CD4-positive, alpha-beta T cell treated with Interleukin-15 for 1 hour (primary cell): Measurements from ENCODE around the gene XRCC6.
"Not testable (repeated sequence)": the region's sequence is repeated elsewhere in the genome, so short reads cannot be mapped to it uniquely, and the experiment has no call there.

Experiments used
- DNase-seq: peaks from one replicate; pipeline ENCODE4 v3.0.0-alpha.2; 2020

XRCC6 gene

DNA sequence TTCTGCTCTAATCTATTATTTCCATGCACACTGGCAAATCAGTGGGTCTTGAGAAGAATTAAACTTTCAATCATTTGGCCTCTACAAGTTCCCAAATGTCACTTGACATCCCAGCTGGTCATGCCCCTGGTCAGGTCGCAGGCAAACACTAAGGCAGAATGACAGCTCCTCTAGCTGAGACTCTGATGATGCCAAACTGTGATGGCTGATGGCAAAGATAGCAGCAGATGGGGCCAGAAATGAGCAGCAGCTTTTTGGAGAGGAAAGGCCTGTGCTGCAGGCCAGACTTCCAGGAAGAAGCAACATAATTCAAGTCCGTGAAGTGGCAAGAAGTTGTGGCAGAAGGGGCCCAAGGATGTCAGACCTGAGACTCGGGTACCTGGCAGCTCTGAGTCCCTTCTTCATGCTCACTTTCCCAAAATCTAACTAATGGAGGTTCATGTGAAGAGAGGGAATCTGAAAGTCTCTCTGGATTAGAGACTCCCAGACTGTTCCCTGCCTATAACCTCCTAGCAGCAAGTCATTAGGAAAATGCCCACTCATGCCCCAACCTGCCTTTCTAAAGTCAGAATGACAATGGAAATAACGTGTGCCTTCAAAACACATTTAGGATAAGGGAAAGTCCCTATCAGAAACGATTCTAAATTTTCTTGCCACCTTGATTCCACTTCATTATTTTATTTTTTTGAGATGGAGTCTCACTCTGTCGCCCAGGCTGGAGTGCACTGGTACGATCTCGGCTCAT is 22.0 kb upstream of the XRCC6 start:
- DNase-seq = no peak

GRCh38 chr22:41600976-41601375 is 20.1 kb upstream of the XRCC6 start:
- DNase-seq = no peak

DNA sequence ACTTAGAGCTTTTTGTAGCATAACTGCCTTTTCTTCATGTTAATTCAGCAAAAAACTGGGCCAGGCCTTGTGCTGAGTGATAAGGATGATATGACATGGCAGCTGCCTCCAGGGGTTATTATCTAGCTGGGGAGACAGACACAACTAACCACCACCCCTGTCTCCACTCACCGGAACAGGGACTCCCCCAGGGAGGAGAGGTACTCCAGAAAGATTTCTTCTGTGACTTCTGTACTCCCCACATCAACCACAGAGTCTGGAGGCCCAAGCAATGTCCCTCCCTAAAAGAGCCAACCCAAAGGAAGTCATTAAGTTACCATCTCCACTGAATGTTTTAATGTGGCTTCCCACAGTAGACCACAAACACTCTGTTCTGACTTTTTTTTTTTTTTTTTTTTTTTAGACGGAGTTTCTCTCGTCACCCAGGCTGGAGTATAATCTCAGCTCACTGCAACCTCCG is 17.2 kb upstream of the XRCC6 start:
- DNase-seq = peak; percentile 67

GRCh38 chr22:41608386-41608785 is 12.7 kb upstream of the XRCC6 start:
- no peak for DNase-seq

GRCh38 chr22:41612603-41613306 is 8.3 kb upstream of the XRCC6 start:
- no peak for DNase-seq

- DNase-seq = no peak
These were observed 7.6 kb upstream of the XRCC6 start for GRCh38 chr22:41613456-41613855.

- peak; percentile 32 for DNase-seq
These were observed 1.0 kb upstream of the XRCC6 start for GRCh38 chr22:41619979-41620588.

GRCh38 chr22:41620589-41621098 is 451 bp upstream of the XRCC6 start, which contains the start of gene DESI1:
TSS of gene DESI1 (minus strand) at chr22:41621043. CDS start at chr22:41620839, 204 bp downstream.
- no peak for DNase-seq

DNA sequence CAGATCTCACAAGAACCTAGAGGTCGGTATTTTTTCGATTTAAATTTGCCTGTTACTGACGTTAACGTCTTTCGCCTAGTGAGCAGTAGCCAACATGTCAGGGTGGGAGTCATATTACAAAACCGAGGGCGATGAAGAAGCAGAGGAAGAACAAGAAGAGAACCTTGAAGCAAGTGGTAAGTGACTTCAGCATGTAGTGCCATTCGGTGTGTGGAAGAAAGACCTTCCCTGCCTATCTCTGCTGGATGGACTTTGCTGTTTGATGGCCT is 750 bp downstream of the XRCC6 start:
- DNase-seq = no peak

DNA sequence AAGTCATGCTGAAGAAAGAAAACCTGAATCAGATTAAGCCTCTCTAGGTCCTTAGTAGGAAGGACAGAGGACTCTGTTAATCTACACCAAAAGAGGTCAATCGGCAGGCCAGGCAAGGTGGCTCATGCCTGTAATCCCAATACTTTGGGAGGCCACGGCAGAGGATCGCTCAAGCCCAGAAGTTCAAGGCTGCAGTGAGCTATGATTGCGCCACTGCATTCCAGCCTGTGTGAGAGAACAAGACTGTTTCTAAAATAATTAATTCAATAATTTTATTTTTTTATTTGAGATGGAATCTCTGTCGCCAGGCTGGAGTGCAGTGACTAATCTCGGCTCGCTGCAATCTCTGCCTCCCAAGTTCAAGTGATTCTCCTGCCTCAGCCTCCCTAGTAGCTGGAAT is 4.5 kb downstream of the XRCC6 start:
- no peak for DNase-seq

DNA sequence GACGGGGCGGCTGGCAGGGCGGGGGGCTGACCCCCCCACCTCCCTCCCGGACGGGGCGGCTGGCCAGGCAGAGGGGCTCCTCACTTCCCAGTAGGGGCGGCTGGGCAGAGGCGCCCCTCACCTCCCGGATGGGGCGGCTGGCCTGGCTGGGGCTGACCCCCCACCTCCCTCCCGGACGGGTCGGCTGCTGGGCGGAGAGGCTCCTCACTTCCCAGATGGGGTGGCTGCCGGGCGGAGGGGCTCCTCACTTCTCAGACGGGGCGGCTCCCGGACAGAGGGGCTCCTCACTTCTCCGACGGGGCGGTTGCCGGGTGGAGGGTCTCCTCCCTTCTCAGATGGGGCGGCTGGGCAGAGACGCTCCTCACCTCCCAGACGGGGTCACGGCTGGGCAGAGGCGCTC is 10.0 kb downstream of the XRCC6 start:
- DNase-seq = not testable (repeated sequence)

GRCh38 chr22:41631615-41632014 is 10.5 kb downstream of the XRCC6 start:
- not testable (repeated sequence) for DNase-seq

DNA sequence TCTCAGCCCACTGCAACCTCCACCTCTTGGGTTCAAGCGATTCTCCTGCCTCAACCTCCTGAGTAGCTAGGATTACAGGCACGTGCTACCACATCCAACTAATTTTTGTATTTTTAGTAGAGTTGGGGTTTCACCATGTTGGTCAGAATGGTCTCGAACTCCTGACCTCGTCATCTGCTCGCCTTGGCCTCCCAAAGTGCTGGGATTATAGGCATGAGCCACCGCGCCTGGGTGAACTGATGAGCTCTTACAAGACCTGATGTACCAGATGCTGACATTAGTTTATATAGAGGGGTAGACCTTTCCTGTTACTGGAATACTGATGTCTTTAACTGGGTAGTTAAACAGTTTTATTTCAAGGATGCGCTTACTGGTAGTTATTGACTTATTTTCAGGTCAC is 13.5 kb downstream of the XRCC6 start:
- DNase-seq = not testable (repeated sequence)

DNA sequence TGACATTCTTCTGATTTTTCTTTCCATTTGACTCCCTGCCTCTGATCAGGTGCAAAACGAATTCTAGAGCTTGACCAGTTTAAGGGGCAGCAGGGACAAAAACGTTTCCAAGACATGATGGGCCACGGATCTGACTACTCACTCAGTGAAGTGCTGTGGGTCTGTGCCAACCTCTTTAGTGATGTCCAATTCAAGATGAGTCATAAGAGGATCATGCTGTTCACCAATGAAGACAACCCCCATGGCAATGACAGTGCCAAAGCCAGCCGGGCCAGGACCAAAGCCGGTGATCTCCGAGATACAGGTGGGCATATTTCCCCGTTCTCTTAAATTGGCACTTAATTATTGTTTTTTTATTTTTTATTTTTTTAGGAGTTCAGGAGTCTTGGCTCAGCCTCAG is 15.4 kb downstream of the XRCC6 start:
- no peak for DNase-seq

- DNase-seq = not testable (repeated sequence)
These were observed 16.5 kb downstream of the XRCC6 start for GRCh38 chr22:41637623-41638022.

DNA sequence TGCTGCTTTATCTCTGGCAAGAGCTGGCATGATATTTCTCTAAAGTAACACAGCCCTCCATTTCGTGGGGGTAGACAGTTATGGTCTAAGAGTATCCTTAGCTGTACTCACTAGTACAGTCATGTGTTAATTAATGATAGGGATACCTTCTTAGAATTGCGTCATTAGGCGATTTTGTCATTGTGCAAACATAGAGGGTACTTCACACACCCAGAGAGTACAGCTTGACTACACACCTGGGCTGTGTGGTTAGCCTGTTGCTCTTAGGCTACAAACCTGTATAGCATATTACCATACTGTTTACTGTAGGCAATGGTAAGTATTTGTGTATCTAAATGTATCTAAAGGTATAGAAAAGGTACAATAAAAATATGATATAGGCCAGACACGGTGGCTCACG is 17.0 kb downstream of the XRCC6 start:
- no peak for DNase-seq

DNA sequence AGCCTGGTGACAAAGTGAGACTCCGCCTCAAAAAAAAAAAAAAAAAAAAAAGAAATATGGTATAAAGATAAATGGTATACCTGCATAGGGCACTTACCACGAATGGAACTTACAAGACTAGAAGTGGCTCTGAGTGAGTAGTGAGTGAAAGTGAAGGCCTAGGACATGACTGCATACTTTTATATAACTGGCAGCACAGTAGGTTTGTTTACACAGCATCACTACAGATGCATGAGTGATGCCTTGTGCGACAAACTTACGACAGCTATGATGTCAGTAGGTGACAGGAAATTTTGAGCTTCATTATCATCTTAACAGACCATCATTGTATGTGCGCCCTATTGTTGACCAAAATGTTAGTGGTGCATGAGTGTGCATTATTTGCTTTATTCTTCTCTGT is 17.7 kb downstream of the XRCC6 start:
- DNase-seq = no peak

DNA sequence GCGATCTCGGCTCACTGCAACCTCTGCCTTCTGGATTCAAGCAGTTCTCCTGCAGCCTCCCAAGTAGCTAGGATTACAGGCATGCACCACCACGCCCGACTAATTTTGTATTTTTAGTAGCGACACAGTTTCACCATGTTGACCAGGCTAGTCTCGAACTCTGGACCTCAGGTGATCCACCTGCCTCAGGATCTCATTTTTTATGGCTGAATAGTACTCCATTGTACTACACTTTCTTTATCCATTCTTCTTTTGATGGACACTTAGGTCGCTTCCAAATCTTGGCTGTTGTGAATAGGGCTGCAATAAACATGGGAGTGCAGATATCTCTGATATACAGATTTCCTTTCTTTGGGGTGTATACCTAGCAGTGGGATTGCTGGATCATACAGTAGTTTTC is 20.8 kb downstream of the XRCC6 start:
- no peak for DNase-seq

DNA sequence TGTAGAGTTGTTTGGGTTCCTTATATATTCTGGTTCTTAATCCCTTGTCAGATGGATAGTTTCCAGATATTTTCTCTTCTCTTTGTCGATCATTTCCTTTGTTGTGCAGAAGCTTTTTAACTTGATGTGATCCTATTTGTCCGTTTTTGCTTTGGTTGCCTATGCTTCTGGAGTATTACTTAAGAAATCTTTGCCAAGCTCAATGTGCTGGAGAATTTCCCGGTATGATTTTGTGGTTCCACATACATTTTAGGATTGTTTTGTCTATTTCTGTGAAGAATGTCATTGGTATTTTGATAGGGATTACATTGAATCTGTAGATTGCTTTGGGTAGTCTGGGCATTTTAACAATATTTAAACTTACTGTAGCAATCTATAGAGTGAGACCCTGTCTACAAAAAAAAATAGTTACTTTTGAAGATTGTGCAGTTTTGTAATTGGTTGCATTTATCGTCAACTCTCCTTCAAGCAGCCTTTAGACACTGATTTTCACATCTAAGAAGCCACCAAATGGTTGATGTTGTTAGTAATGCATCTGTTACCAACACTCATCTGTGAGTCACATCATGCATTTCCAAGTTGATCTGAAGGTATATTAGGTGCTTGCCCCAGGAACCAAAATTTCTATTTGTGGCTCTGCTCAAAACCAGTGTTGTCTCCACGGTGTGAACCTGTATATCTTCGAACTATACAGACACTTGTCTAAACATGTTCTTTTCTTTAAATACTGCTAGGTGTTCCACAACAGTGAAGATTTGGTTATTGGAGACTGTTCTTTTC is 21.4 kb downstream of the XRCC6 start:
- no peak for DNase-seq

- no peak for DNase-seq
These were observed 26.7 kb downstream of the XRCC6 start for GRCh38 chr22:41647771-41648170.

DNA sequence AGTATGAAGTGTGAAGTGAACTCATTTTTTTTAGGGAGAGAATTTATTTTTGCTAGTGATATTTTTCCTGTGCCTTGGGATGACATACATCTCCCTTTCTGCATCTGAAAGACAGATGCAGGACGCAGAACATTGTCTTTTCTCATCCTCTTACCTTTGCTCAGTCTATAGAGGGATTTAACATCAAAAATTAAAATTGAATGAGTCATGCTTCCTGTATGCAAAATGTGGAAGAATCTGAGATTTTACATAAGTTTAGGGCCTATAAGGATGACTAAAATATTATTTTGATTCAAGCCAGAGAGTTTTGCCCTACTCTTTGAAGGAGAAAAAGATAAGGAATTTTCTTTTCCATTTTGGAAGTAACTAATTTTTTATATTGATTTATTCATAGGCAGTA is 27.3 kb downstream of the XRCC6 start:
- no peak for DNase-seq

- no peak for DNase-seq
These were observed 29.1 kb downstream of the XRCC6 start for GRCh38 chr22:41650229-41650628.

GRCh38 chr22:41650821-41651220 is 29.7 kb downstream of the XRCC6 start:
- DNase-seq = no peak
